K562 (cell line): ENCODE data around the gene CSTB. TPM values are rescaled to one million over a fixed set of nuclear protein-coding genes. Genes with fewer than 3 reads are reported as not detected.
A peak's percentile ranks its signal among the peaks of the same experiment; 100 is the strongest.

ENCODE experiments used
- AFF1 ChIP-seq, 2 experiments: fragments of 450-650 bp; IDR thresholded peaks; 2 replicates each; pipeline ENCODE4 v1.6.1; 2018; ENCODE audit warnings: mild to moderate bottlenecking in 2 of 2, low read depth in 1 of 2; ENCODE audit not compliant: partially characterized antibody in 2 of 2
- ARID2 ChIP-seq: fragments of 450-650 bp; IDR thresholded peaks from 2 replicates; pipeline ENCODE4 v1.6.1; 2017; ENCODE audit warnings: antibody characterized with exemption, mild to moderate bottlenecking
- BCLAF1 ChIP-seq, 2 experiments: fragments of 450-650 bp in 1 of 2; IDR thresholded peaks; 2 replicates each; pipeline ENCODE4 v1.6.1; 2011 to 2017; ENCODE audit warnings: low read depth in 2 of 2, antibody characterized with exemption in 1 of 2, borderline replicate concordance in 1 of 2, low read length in 1 of 2, mild to moderate bottlenecking in 1 of 2, mixed read lengths in 1 of 2; ENCODE audit not compliant: control insufficient read depth in 1 of 2
- CREB3 ChIP-seq: fragments of 450-650 bp; conservative IDR thresholded peaks from 2 replicates; pipeline ENCODE4 v1.6.1; 2016; ENCODE audit warnings: missing genetic modification characterization, low read depth, mild to moderate bottlenecking, missing compliant biosample characterization, moderate library complexity
- DIDO1 ChIP-seq: fragments of 450-650 bp; IDR thresholded peaks from 2 replicates; pipeline ENCODE4 v1.6.1; 2016; ENCODE audit warnings: low read depth, missing biosample characterization, missing genetic modification characterization
- ETV5 ChIP-seq: sonication (generic); formaldehyde crosslinking; IDR thresholded peaks from 2 replicates; pipeline ENCODE4 v1.4.0; 2020; ENCODE audit warnings: low read depth, mild to moderate bottlenecking, missing genetic modification reagents
- GATA2 ChIP-seq: sonication (generic); formaldehyde crosslinking; IDR thresholded peaks from 2 replicates; pipeline ENCODE4 v1.4.0; 2020; ENCODE audit warnings: mild to moderate bottlenecking, missing genetic modification reagents
- KLF13 ChIP-seq: fragments of 450-650 bp; IDR thresholded peaks from 2 replicates; pipeline ENCODE4 v1.6.1; 2016; ENCODE audit warnings: missing genetic modification characterization, low read depth, mild to moderate bottlenecking, missing compliant biosample characterization, moderate library complexity, borderline replicate concordance
- LCOR ChIP-seq: sonication (generic); formaldehyde crosslinking; IDR thresholded peaks from 2 replicates; pipeline ENCODE4 v1.8.0; 2022; ENCODE audit warnings: mild to moderate bottlenecking, missing genetic modification reagents
- OTX1 ChIP-seq: fragments of 450-650 bp; formaldehyde crosslinking; IDR thresholded peaks from 2 replicates; pipeline ENCODE4 v1.4.0; 2022; ENCODE audit warnings: mild to moderate bottlenecking
- RNF2 ChIP-seq: sonication (generic); IDR thresholded peaks from 2 replicates; pipeline ENCODE4 v1.6.1; 2016
- SOX6 ChIP-seq: fragments of 450-650 bp; IDR thresholded peaks from 2 replicates; pipeline ENCODE4 v1.6.1; 2014; ENCODE audit warnings: mild to moderate bottlenecking
- STAT6 ChIP-seq: sonication (generic); formaldehyde crosslinking; IDR thresholded peaks from 2 replicates; pipeline ENCODE4 v1.8.1; 2023; ENCODE audit warnings: mild to moderate bottlenecking, missing genetic modification reagents
- WHSC1 ChIP-seq: IDR thresholded peaks from one replicate; pipeline ENCODE4 v1.6.1; 2012; ENCODE audit warnings: low read length, control low read depth, inconsistent platforms
- ZNF12 ChIP-seq: sonication (generic); formaldehyde crosslinking; IDR thresholded peaks from 2 replicates; pipeline ENCODE4 v1.4.0; 2020; ENCODE audit warnings: mild to moderate bottlenecking, missing genetic modification reagents
- polyA plus RNA-seq, 8 experiments: library from polyadenylated mRNA; depleted of rRNA in 4 of 8; stranded (reverse) in 5 of 8; unstranded in 3 of 8; fragments of >200 nt; fragmentation: Nextera tagmentation in 2 of 8; fragmentation: Illumina TruSeq in 1 of 8; extraction: Ambion mirVana in 2 of 8; extraction: Trizol in 1 of 8; gene quantifications; 2 replicates each; pipeline versions ENCODE4 v1.2.1 to v1.2.3, GENCODE V29; 2011 to 2014; ENCODE audit warnings: inconsistent platforms in 1 of 8, missing spikeins in 1 of 8
- total RNA-seq, 7 experiments: library from RNA; depleted of rRNA in 6 of 7; stranded (reverse); fragments of >200 nt in 6 of 7; fragmentation: Illumina TruSeq in 2 of 7; extraction: Trizol in 2 of 7; gene quantifications; 2 replicates each; pipeline versions ENCODE4 v1.2.1 to v1.2.3, GENCODE V29; 2011 to 2021; ENCODE audit warnings: low replicate concordance in 1 of 7

Gene CSTB
- total and polyA plus RNA-seq, 9 of the 15 experiments (the other 6 are each of a cell fraction or from before 2014, with no cell fraction given), result 12.4 to 65.0 (median 31.7) TPM

GRCh38 chr21:43728467-43729390, 47.4 kb downstream of the CSTB start (continued):
- TF ChIP-seq AFF1 (IDR thresholded peaks at IDR 0.05; ENCODE audit: low read depth in 1 of 2, partially characterized antibody in 2 of 2), result peak in 1 of 2 experiments; percentile 73
- TF ChIP-seq ETV5 (CRISPR knock-in tag), result peak; percentile 94
- TF ChIP-seq OTX1, result no peak
- 0 out of 2 replicates have a peak, but pooled peaks have one; percentile 55 for TF ChIP-seq ZNF12 (CRISPR knock-in tag)
- TF ChIP-seq BCLAF1 (IDR thresholded peaks at IDR 0.05; ENCODE audit: borderline replicate concordance in 1 of 2, control insufficient read depth in 1 of 2, low read depth in 2 of 2, low read length in 1 of 2), result peak in 1 of 2 experiments; percentile 97; a peak in 2 of 4 replicates
- peak; percentile 97 for TF ChIP-seq GATA2
- TF ChIP-seq STAT6 (CRISPR knock-in tag), result peak; percentile 72; the same call in 1 of the 2 replicates
- peak; percentile 84; the same call in 1 of the 2 replicates for TF ChIP-seq KLF13 (tag)
- TF ChIP-seq ARID2, result no peak
- peak; percentile 98 for TF ChIP-seq RNF2
- peak; percentile 97 for TF ChIP-seq LCOR (CRISPR knock-in tag)
- TF ChIP-seq WHSC1, result peak; percentile 49
- no peak for TF ChIP-seq CREB3
- TF ChIP-seq SOX6, result peak; percentile 92
- peak; percentile 62; the same call in 1 of the 2 replicates for TF ChIP-seq DIDO1 (tag)
